Endothelial cell of umbilical vein (primary cell): ENCODE data around the gene ZNF624. TPM values are rescaled to one million over a fixed set of nuclear protein-coding genes. Genes with fewer than 3 reads are reported as not detected.

ENCODE experiments used
- BruUV-seq: library from RNA; stranded (reverse); fragments of 400-500 nt; replicated peaks from 2 replicates; lab custom pipeline; 2021; lab: Mats Ljungman, UMichigan
- CTCF ChIA-PET: fragments of 300-600, 350-600 bp; sonication (Branson Sonifier 250); formaldehyde crosslinking; loops from one replicate; lab custom pipeline; 2021; ENCODE audit warnings: antibody characterized with exemption, inconsistent platforms; lab: Charles Lee
- POLR2A ChIA-PET: fragments of 300-600, 350-600 bp; sonication (Branson Sonifier 250); formaldehyde crosslinking; loops from one replicate; lab custom pipeline; 2021; ENCODE audit warnings: antibody characterized with exemption, inconsistent platforms; lab: Charles Lee
- DNase-seq: peaks from one replicate; pipeline ENCODE4 v3.0.0-alpha.2; 2011; ENCODE audit warnings: low read depth, low spot score
- FAIRE-seq: peaks from 2 replicates; lab custom pipeline; 2011; peaks lifted over from hg19 to GRCh38; lab: Jason Lieb, UNC
- H2AFZ ChIP-seq: 2 replicates; pipeline ENCODE4 v1.6.0; 2012; ENCODE audit warnings: low read depth, low read length, control low read depth, inconsistent platforms
- H3K27ac ChIP-seq: 2 replicates; pipeline ENCODE4 v1.5.1; 2011; ENCODE audit warnings: low read depth, mild to moderate bottlenecking, control low read depth, low read length, moderate library complexity; ENCODE audit not compliant: insufficient read depth
- H3K27me3 ChIP-seq, 2 experiments: 2 replicates each; pipeline versions ENCODE4 v1.6.0 to v1.6.1; 2011; ENCODE audit warnings: low read length in 2 of 2, mixed read lengths in 1 of 2; ENCODE audit not compliant: control insufficient read depth in 2 of 2, insufficient read depth in 2 of 2
- H3K36me3 ChIP-seq, 2 experiments: 2 replicates in 1 of 2; 3 replicates in 1 of 2; pipeline ENCODE4 v1.5.1; 2011; ENCODE audit warnings: low read length in 2 of 2, mild to moderate bottlenecking in 1 of 2, moderate library complexity in 1 of 2; ENCODE audit not compliant: control insufficient read depth in 2 of 2, insufficient read depth in 2 of 2; ENCODE audit errors: extremely low read depth in 1 of 2
- H3K4me1 ChIP-seq: 3 replicates; pipeline ENCODE4 v1.5.1; 2011; ENCODE audit warnings: mild to moderate bottlenecking, low read length; ENCODE audit not compliant: control insufficient read depth, insufficient read depth; ENCODE audit errors: extremely low read depth
- H3K4me2 ChIP-seq: 2 replicates; pipeline ENCODE4 v1.6.1; 2011; ENCODE audit warnings: low read length, control low read depth, mixed read lengths; ENCODE audit not compliant: insufficient read depth
- H3K4me3 ChIP-seq, 3 experiments: fragments of 200-600 bp in 1 of 3; sonication (generic), shearing (Covaris generic) in 1 of 3; replicated peaks in 1 of 3; 2 replicates each; pipeline ENCODE4 v1.5.1; 2011 to 2016; ENCODE audit warnings: control low read depth in 3 of 3, low read length in 3 of 3, mild to moderate bottlenecking in 2 of 3, inconsistent platforms in 1 of 3, low read depth in 1 of 3, moderate library complexity in 1 of 3; ENCODE audit not compliant: insufficient read depth in 1 of 3
- H3K79me2 ChIP-seq: 2 replicates; pipeline ENCODE4 v1.6.0; 2012; ENCODE audit warnings: low read length, inconsistent platforms; ENCODE audit not compliant: control insufficient read depth, insufficient read depth
- H3K9ac ChIP-seq: replicated peaks from 2 replicates; pipeline ENCODE3; 2011; ENCODE audit warnings: low read length, control low read depth; ENCODE audit not compliant: insufficient read depth; ENCODE audit errors: extremely low read depth
- H3K9me1 ChIP-seq: replicated peaks from 3 replicates; pipeline ENCODE4 v1.6.0; 2011; ENCODE audit warnings: mild to moderate bottlenecking, low read length; ENCODE audit not compliant: control insufficient read depth, insufficient read depth; ENCODE audit errors: extremely low read depth
- H3K9me3 ChIP-seq: replicated peaks from 2 replicates; pipeline ENCODE4 v1.5.1; 2012; ENCODE audit warnings: low read length, inconsistent platforms; ENCODE audit not compliant: control insufficient read depth, insufficient read depth
- H4K20me1 ChIP-seq: replicated peaks from 2 replicates; pipeline ENCODE3; 2011; ENCODE audit warnings: mild to moderate bottlenecking, low read length; ENCODE audit not compliant: control insufficient read depth, insufficient read depth; ENCODE audit errors: extremely low read depth
- EZH2 ChIP-seq: IDR thresholded peaks from 2 replicates; pipeline ENCODE4 v1.6.1; 2012; ENCODE audit warnings: borderline replicate concordance, low read depth, mild to moderate bottlenecking, moderate library complexity, low read length, inconsistent platforms; ENCODE audit not compliant: severe bottlenecking
- FOS ChIP-seq: IDR thresholded peaks from 2 replicates; pipeline ENCODE4 v1.6.1; 2011; ENCODE audit warnings: mild to moderate bottlenecking, low read length, moderate library complexity, borderline replicate concordance; ENCODE audit not compliant: insufficient read depth
- GATA2 ChIP-seq: IDR thresholded peaks from 2 replicates; pipeline ENCODE4 v1.7.0; 2011; ENCODE audit warnings: low read depth, mild to moderate bottlenecking, moderate library complexity, mixed read lengths, low read length; ENCODE audit not compliant: insufficient read length, insufficient read depth
- JUN ChIP-seq: IDR thresholded peaks from 2 replicates; pipeline ENCODE4 v1.6.1; 2011; ENCODE audit warnings: borderline replicate concordance, low read depth; ENCODE audit not compliant: insufficient read length, insufficient read depth
- MYC ChIP-seq: IDR thresholded peaks from one replicate; pipeline ENCODE4 v1.6.1; 2011; ENCODE audit warnings: mild to moderate bottlenecking, low read depth, low read length
- POLR2A ChIP-seq: IDR thresholded peaks from 2 replicates; pipeline ENCODE4 v1.6.1; 2012; ENCODE audit warnings: low read depth, mild to moderate bottlenecking, control low read depth, low read length
- POLR2AphosphoS5 ChIP-seq: IDR thresholded peaks from 2 replicates; pipeline ENCODE4 v1.6.1; 2012; ENCODE audit warnings: low read depth, mild to moderate bottlenecking, control low read depth, low read length, moderate library complexity; ENCODE audit not compliant: insufficient read depth
- dilution Hi-C: fragments of 300-500 bp; cut with MboI; formaldehyde crosslinking; loops from one replicate; pipeline ENCODE4 v1.15.0; 2019; ENCODE audit warnings: low sequenced_read_pairs; ENCODE audit not compliant: extremely low pct_ligation_motif_present
- intact Hi-C: fragments of 100-400 bp; cut with micrococcal nuclease; formaldehyde crosslinking; loops from one replicate; pipeline ENCODE4 v1.10.0; 2022
- polyA plus RNA-seq, 4 experiments: library from polyadenylated mRNA; depleted of rRNA in 3 of 4; stranded (reverse) in 3 of 4; unstranded in 1 of 4; fragments of >200 nt; gene quantifications; 2 replicates each; pipeline versions ENCODE4 v1.2.1 to v1.2.3, GENCODE V29; 2011 to 2012; ENCODE audit warnings: missing spikeins in 1 of 4
- total RNA-seq: library from RNA; stranded (reverse); gene quantifications from 2 replicates; pipeline ENCODE4 v1.2.3, GENCODE V29; 2021
- TF ChIP-seq, protein P1 (sequence below): IDR thresholded peaks from 2 replicates; pipeline ENCODE4 v1.6.1; 2011; ENCODE audit not compliant: insufficient read depth, insufficient read length
- TF ChIP-seq, protein P2 (sequence below), 2 donors: IDR thresholded peaks; 1 replicate in 1 of 2; 2 replicates in 1 of 2; pipeline ENCODE4 v1.5.1; 2011; ENCODE audit warnings: low read length in 2 of 2, mild to moderate bottlenecking in 2 of 2, moderate library complexity in 2 of 2, control low read depth in 1 of 2, inconsistent platforms in 1 of 2, low read depth in 1 of 2; ENCODE audit not compliant: insufficient read depth in 1 of 2; ENCODE audit errors: extremely low read depth in 1 of 2

The ZNF624 gene
- total and polyA plus RNA-seq, 2 donors (not counting 3 experiments of a cell fraction or from before 2014, with no cell fraction given), result 0.77 to 5.7 TPM

DNA sequence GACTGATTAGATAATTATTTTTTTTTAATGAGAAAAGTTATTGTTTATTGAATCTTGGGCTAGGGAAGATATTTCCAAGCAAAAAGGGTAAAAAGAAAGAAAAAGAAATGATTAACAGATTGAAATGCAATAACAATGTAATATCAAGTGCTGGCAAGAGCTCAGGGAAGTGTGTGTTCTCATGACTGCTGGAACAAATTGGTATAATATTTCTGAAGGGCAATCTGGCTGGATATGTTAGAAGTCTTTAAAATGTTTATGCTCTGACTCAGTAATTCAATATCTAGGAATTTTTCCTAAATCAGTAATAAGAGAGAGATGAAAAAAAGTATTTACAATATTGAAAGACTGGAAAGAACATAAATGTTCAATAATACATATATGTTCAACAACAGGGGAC, 7.6 kb upstream of the ZNF624 start:
- dilution Hi-C loops, result no loop called here
- Histone ChIP-seq H3K9me1 (no peaks in the 10 kb centered on the region), H3K27ac (no peak overlapping the region), H3K4me2 (no peak overlapping the region), H3K27me3 (peaks cover 11 to 23% of the 10 kb centered on the region in 2 experiments), H4K20me1 (no peaks in the 10 kb centered on the region), H3K4me3 (no peak overlapping the region), H3K79me2 (no peaks in the 10 kb centered on the region), H2AFZ (no peak overlapping the region), H3K9me3 (no peaks in the 10 kb centered on the region), H3K4me1 (no peaks in the 10 kb centered on the region), H3K9ac (no peak overlapping the region), H3K36me3 (no peaks in the 10 kb centered on the region)
- TF ChIP-seq POLR2AphosphoS5 (no peak), MYC (no peak), GATA2 (no peak), POLR2A (no peak), JUN (no peak)
- TF ChIP-seq, protein P1, sequence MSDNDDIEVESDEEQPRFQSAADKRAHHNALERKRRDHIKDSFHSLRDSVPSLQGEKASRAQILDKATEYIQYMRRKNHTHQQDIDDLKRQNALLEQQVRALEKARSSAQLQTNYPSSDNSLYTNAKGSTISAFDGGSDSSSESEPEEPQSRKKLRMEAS, result no peak
- ChIA-PET CTCF (no interaction called here), POLR2A (no interaction called here)
- FAIRE-seq (no peak), DNase-seq (no peak)
- intact Hi-C loops, result no loop called here
- BruUV-seq, result no TSS peak

DNA sequence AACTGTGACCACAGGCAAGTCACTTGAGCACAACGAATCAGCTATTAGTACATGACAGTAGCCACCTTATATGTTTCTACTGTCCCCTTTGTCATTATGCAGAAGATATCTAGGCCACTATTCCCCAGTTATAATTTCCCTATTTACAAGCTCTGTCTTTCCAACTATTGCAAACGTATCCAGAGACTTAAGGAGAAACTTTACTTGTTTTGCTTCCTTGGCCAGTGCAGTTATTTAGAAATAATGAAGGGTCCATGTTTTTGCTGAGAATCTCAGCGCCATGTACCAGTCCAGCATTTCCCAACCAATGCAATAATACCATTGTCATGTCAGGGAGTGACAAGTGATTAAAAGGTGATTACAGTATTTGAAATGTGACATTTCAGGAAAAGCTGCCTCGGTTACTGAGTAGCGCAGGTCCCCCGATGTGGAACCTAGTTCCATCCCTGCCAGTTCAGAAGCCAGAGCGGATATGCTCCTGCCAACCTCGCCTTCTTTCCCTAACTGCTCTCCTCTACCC, 743 bp downstream of the ZNF624 start:
- Histone ChIP-seq H2AFZ (peak overlapping the region; percentile 96), H3K4me1 (peaks cover 11% of the 10 kb centered on the region), H3K36me3 (no peaks in the 10 kb centered on the region), H3K9me1 (no peaks in the 10 kb centered on the region), H3K27me3 (peaks cover 2 to 9% of the 10 kb centered on the region in 2 experiments), H3K4me3 (peak overlapping the region; percentile 60 to 79 (median 75)), H3K9ac (peak overlapping the region; percentile 77), H4K20me1 (no peaks in the 10 kb centered on the region), H3K9me3 (no peaks in the 10 kb centered on the region), H3K79me2 (peaks cover 3% of the 10 kb centered on the region), H3K4me2 (peak overlapping the region; percentile 89), H3K27ac (peak overlapping the region; percentile 57)
- dilution Hi-C loops, result no loop called here
- FAIRE-seq (peak; percentile 57), DNase-seq (no peak)
- ChIA-PET POLR2A (interaction anchor here (0.5 kb wide), 1 partner anchor 212 kb away, joined by 4 read pairs; no protein-coding TSS in a partner anchor), CTCF (interaction anchor here (1.0 to 1.4 kb wide), 2 partner anchors 64 to 69 kb away, joined by 3 to 4 read pairs; no protein-coding TSS in a partner anchor)
- intact Hi-C loops, result loop anchor here (5.0 kb wide), 1 partner anchor 116 kb away; no protein-coding TSS in a partner anchor
- BruUV-seq, result no TSS peak
- TF ChIP-seq, protein P2, sequence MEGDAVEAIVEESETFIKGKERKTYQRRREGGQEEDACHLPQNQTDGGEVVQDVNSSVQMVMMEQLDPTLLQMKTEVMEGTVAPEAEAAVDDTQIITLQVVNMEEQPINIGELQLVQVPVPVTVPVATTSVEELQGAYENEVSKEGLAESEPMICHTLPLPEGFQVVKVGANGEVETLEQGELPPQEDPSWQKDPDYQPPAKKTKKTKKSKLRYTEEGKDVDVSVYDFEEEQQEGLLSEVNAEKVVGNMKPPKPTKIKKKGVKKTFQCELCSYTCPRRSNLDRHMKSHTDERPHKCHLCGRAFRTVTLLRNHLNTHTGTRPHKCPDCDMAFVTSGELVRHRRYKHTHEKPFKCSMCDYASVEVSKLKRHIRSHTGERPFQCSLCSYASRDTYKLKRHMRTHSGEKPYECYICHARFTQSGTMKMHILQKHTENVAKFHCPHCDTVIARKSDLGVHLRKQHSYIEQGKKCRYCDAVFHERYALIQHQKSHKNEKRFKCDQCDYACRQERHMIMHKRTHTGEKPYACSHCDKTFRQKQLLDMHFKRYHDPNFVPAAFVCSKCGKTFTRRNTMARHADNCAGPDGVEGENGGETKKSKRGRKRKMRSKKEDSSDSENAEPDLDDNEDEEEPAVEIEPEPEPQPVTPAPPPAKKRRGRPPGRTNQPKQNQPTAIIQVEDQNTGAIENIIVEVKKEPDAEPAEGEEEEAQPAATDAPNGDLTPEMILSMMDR (IDR thresholded peaks at IDR 0.05; ENCODE audit: extremely low read depth in 1 of 2, insufficient read depth in 1 of 2, low read depth in 1 of 2, low read length in 2 of 2), result no peak
- no peak for TF ChIP-seq JUN
- TF ChIP-seq POLR2AphosphoS5, result no peak
- no peak for TF ChIP-seq POLR2A
- no peak for TF ChIP-seq EZH2
- no peak for TF ChIP-seq FOS
- TF ChIP-seq, protein P1, result no peak
- no peak for TF ChIP-seq GATA2
- TF ChIP-seq MYC, result no peak
